GM21360 (cell line): ENCODE data around the gene FXN.
"Not testable (repeated sequence)": the region's sequence is repeated elsewhere in the genome, so short reads cannot be mapped to it uniquely, and the experiment has no call there.

Source experiments
- ATAC-seq: cut with Tn5 transposase; IDR thresholded peaks from one replicate; pipeline ENCODE4 v1.9.1; 2021; ENCODE audit warnings: mild to moderate bottlenecking, moderate library complexity; ENCODE audit not compliant: unreplicated experiment

Gene FXN

GRCh38 chr9:69023650-69024049 lies 11.9 kb upstream of the FXN start:
- no peak for ATAC-seq

- peak; percentile 69 for ATAC-seq
Measured at GRCh38 chr9:69027355-69028097, 8.0 kb upstream of the FXN start.

- ATAC-seq, result no peak
Measured at GRCh38 chr9:69028754-69029153, 6.8 kb upstream of the FXN start.

GRCh38 chr9:69029535-69029934 lies 6.0 kb upstream of the FXN start:
- ATAC-seq, result no peak

- no peak for ATAC-seq
Measured at GRCh38 chr9:69030851-69031645, 4.5 kb upstream of the FXN start.

- ATAC-seq, result no peak
Measured at GRCh38 chr9:69034071-69034470, 1.5 kb upstream of the FXN start.

- ATAC-seq, result peak; percentile 15
Measured at GRCh38 chr9:69036309-69036708, 757 bp downstream of the FXN start.

GRCh38 chr9:69036799-69037198 lies 1.2 kb downstream of the FXN start:
- no peak for ATAC-seq

- ATAC-seq, result no peak
Measured at GRCh38 chr9:69040646-69041045, 5.1 kb downstream of the FXN start.

- no peak for ATAC-seq
Measured at GRCh38 chr9:69044240-69045219, 9.0 kb downstream of the FXN start.

GRCh38 chr9:69045821-69046220 lies 10.3 kb downstream of the FXN start:
- ATAC-seq, result no peak

GRCh38 chr9:69046723-69047122 lies 11.2 kb downstream of the FXN start:
- no peak for ATAC-seq

- no peak for ATAC-seq
Measured at GRCh38 chr9:69047371-69047770, 11.8 kb downstream of the FXN start.

- ATAC-seq, result no peak
Measured at GRCh38 chr9:69049094-69049493, 13.5 kb downstream of the FXN start.

- ATAC-seq, result not testable (repeated sequence)
Measured at GRCh38 chr9:69050936-69051335, 15.4 kb downstream of the FXN start.

GRCh38 chr9:69054989-69055388 lies 19.4 kb downstream of the FXN start:
- no peak for ATAC-seq

- no peak for ATAC-seq
Measured at GRCh38 chr9:69056191-69056815, 20.8 kb downstream of the FXN start.

GRCh38 chr9:69058101-69058500 lies 22.5 kb downstream of the FXN start:
- ATAC-seq, result no peak

GRCh38 chr9:69060766-69061165 lies 25.2 kb downstream of the FXN start:
- no peak for ATAC-seq

- no peak for ATAC-seq
Measured at GRCh38 chr9:69062195-69062594, 26.6 kb downstream of the FXN start.

- no peak for ATAC-seq
Measured at GRCh38 chr9:69063839-69064238, 28.3 kb downstream of the FXN start.
